ENCODE data around the gene TREM1. TPM values are rescaled to one million over a fixed set of nuclear protein-coding genes. Genes with fewer than 3 reads are reported as not detected.

The TREM1 gene
- total RNA-seq, 1 donor from 2014 or later, result 1.8 TPM

DNA sequence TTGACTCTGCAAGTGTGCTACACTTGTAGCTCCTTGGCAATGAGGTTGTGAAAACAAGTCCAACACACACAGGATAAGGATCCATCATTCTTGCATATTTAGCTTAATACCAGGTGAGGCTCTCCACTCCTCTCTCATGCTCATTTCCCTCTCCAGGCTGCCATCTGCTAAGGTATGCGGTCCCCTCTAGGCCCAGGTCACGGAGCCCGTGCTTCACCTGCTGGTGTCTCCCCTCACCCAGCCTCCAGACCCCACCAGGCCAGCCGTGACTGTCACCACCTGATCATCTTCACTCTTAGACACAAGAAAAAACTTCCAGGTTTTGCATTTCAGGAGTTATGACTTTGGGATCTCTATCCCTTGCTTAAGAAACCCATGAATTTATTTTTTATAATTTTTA is 34.7 kb upstream of the TREM1 start:
- FAIRE-seq, result no peak
- peaks cover 9% of the 10 kb centered on the region for H3K27me3 ChIP-seq (ENCODE audit: control insufficient read depth, insufficient read depth, low read length)
- TF ChIP-seq, protein P1, sequence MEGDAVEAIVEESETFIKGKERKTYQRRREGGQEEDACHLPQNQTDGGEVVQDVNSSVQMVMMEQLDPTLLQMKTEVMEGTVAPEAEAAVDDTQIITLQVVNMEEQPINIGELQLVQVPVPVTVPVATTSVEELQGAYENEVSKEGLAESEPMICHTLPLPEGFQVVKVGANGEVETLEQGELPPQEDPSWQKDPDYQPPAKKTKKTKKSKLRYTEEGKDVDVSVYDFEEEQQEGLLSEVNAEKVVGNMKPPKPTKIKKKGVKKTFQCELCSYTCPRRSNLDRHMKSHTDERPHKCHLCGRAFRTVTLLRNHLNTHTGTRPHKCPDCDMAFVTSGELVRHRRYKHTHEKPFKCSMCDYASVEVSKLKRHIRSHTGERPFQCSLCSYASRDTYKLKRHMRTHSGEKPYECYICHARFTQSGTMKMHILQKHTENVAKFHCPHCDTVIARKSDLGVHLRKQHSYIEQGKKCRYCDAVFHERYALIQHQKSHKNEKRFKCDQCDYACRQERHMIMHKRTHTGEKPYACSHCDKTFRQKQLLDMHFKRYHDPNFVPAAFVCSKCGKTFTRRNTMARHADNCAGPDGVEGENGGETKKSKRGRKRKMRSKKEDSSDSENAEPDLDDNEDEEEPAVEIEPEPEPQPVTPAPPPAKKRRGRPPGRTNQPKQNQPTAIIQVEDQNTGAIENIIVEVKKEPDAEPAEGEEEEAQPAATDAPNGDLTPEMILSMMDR (IDR thresholded peaks at IDR 0.05; ENCODE audit: insufficient read depth, low read length, severe bottlenecking), result no peak
- DNase-seq (ENCODE audit: low read depth), result no peak
- no peak overlapping the region for H3K4me3 ChIP-seq (ENCODE audit: low read depth, low read length)
- no peaks in the 10 kb centered on the region for H3K36me3 ChIP-seq (ENCODE audit: control insufficient read depth, insufficient read depth, low read length)

- FAIRE-seq (no peak), DNase-seq (ENCODE audit: low read depth) (peak; percentile 65)
- TF ChIP-seq, protein P1 (IDR thresholded peaks at IDR 0.05; ENCODE audit: insufficient read depth, low read length, severe bottlenecking), result peak; percentile 100
- Histone ChIP-seq H3K36me3 (ENCODE audit: control insufficient read depth, insufficient read depth, low read length) (no peaks in the 10 kb centered on the region), H3K4me3 (ENCODE audit: low read depth, low read length) (peak overlapping the region; percentile 25), H3K27me3 (ENCODE audit: control insufficient read depth, insufficient read depth, low read length) (peaks cover 11% of the 10 kb centered on the region)
Observed at GRCh38 chr6:41318654-41319565, 32.4 kb upstream of the TREM1 start.

- H3K36me3 ChIP-seq (ENCODE audit: control insufficient read depth, insufficient read depth, low read length), result no peaks in the 10 kb centered on the region
- H3K4me3 ChIP-seq (ENCODE audit: low read depth, low read length), result no peak overlapping the region
- FAIRE-seq (no peak), DNase-seq (ENCODE audit: low read depth) (no peak)
- TF ChIP-seq, protein P1 (IDR thresholded peaks at IDR 0.05; ENCODE audit: insufficient read depth, low read length, severe bottlenecking), result no peak
- peaks cover 17% of the 10 kb centered on the region for H3K27me3 ChIP-seq (ENCODE audit: control insufficient read depth, insufficient read depth, low read length)
Observed at GRCh38 chr6:41318261-41318653, 31.8 kb upstream of the TREM1 start.

- FAIRE-seq (no peak), DNase-seq (ENCODE audit: low read depth) (no peak)
- TF ChIP-seq, protein P1 (IDR thresholded peaks at IDR 0.05; ENCODE audit: insufficient read depth, low read length, severe bottlenecking), result no peak
- H3K36me3 ChIP-seq (ENCODE audit: control insufficient read depth, insufficient read depth, low read length), result no peaks in the 10 kb centered on the region
- H3K27me3 ChIP-seq (ENCODE audit: control insufficient read depth, insufficient read depth, low read length), result peaks cover 20% of the 10 kb centered on the region
- H3K4me3 ChIP-seq (ENCODE audit: low read depth, low read length), result no peak overlapping the region
Observed at GRCh38 chr6:41315943-41316620, 29.6 kb upstream of the TREM1 start.

GRCh38 chr6:41315203-41315602 is 28.7 kb upstream of the TREM1 start:
- TF ChIP-seq, protein P1 (IDR thresholded peaks at IDR 0.05; ENCODE audit: insufficient read depth, low read length, severe bottlenecking), result no peak
- H3K36me3 ChIP-seq (ENCODE audit: control insufficient read depth, insufficient read depth, low read length), result no peaks in the 10 kb centered on the region
- H3K4me3 ChIP-seq (ENCODE audit: low read depth, low read length), result no peak overlapping the region
- DNase-seq (ENCODE audit: low read depth) (no peak), FAIRE-seq (no peak)
- H3K27me3 ChIP-seq (ENCODE audit: control insufficient read depth, insufficient read depth, low read length), result peaks cover 20% of the 10 kb centered on the region

All from bronchial epithelial cell (primary cell).